NB4 (cell line): Measurements from ENCODE around the gene SNX7.

Experiments used
- POLR2A ChIP-seq: IDR thresholded peaks from 2 replicates; pipeline ENCODE4 v1.6.1; 2011; ENCODE audit warnings: mild to moderate bottlenecking; ENCODE audit not compliant: insufficient read length; ENCODE audit errors: extremely low read depth
- TF ChIP-seq, protein P1 (sequence below): IDR thresholded peaks from one replicate; pipeline ENCODE4 v1.5.1; 2012; ENCODE audit warnings: low read depth, low read length

DNA sequence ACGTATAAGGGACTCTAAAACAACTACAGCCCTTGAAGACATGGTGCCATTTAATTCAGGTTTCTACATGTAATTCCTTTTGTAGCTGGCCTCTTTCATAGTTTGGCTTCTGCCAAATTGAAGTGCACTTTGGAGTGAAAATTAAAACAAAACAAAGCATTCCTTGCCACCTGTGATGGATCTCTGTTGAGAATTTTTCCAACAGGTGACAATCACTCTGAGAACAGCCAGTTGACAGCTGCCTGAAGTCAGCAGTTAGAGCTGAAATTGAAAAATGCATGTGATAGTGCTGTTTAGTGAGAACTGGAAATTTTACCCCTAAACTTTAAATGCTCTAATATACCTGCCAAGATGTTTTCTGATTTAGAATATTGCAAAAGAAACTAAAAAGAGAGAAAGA, 134.5 kb downstream of the SNX7 start:
- TF ChIP-seq, protein P1, sequence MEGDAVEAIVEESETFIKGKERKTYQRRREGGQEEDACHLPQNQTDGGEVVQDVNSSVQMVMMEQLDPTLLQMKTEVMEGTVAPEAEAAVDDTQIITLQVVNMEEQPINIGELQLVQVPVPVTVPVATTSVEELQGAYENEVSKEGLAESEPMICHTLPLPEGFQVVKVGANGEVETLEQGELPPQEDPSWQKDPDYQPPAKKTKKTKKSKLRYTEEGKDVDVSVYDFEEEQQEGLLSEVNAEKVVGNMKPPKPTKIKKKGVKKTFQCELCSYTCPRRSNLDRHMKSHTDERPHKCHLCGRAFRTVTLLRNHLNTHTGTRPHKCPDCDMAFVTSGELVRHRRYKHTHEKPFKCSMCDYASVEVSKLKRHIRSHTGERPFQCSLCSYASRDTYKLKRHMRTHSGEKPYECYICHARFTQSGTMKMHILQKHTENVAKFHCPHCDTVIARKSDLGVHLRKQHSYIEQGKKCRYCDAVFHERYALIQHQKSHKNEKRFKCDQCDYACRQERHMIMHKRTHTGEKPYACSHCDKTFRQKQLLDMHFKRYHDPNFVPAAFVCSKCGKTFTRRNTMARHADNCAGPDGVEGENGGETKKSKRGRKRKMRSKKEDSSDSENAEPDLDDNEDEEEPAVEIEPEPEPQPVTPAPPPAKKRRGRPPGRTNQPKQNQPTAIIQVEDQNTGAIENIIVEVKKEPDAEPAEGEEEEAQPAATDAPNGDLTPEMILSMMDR: no peak
- TF ChIP-seq POLR2A: no peak
